HG02763 (cell line): ENCODE measurements around the gene LCN10.

Experiments used
- ATAC-seq: cut with Tn5 transposase; IDR thresholded peaks from one replicate; pipeline ENCODE4 v1.9.1; 2021; ENCODE audit warnings: mild to moderate bottlenecking, moderate library complexity; ENCODE audit not compliant: unreplicated experiment

LCN10 gene

DNA sequence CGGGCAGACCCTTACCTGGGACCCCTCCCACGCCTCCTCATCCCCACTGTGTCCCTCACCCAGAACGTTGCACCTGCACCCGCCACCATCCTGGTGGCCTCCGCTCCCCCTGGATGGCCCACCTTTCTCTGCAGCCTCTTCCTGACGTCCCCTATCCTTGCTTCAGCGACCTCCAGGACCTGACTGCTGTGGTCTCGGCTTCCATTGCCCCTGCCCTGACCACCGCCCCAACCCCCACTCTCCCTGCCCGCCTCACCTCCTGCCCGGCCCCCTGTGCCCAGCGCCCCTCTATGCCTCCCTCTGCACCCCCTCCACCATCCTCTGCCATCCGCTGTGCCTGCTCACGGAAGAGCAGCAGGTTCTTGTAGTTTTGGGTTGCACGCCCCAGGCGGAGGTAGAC, 2.2 kb downstream of the LCN10 start:
- ATAC-seq = no peak

DNA sequence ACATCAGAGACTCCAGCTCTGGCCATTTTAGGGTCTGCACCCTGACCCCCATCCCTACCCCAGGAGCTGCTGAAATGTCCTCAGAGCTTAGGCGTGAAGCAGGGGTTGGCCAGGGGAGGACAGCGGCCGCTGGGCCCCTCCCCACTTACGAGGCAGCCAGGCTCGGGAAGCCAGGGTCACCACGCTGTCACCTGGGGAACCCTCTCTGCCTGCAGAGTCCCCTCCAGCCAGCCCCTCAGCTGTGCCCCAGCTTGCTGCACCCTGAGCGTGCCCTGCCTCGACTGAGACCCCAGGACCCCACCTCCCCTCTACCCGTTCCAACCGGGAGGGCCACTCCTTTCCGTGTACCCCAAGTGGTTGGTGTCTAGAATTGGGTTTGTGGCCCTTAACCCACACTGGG, 2.7 kb downstream of the LCN10 start:
- no peak for ATAC-seq

DNA sequence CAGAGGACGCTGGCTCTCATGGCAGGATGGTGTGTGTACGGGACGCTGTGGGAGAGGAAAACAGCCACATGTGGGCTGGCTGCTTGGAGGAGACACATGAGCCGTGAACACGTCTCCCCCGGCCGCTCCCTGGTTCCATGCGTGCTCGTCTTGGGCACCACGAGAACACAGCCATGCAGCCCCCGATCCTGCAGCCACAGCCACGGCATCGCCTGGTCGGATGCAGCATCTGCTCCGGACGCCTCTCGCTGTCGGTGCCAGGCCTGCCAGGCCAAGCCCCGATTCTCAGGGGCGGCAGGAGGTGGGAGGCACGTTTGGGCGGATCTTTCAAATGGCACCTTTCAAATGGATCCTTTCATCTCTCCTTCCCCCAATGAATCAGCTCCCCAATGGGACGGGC, 3.2 kb downstream of the LCN10 start:
- no peak for ATAC-seq

DNA sequence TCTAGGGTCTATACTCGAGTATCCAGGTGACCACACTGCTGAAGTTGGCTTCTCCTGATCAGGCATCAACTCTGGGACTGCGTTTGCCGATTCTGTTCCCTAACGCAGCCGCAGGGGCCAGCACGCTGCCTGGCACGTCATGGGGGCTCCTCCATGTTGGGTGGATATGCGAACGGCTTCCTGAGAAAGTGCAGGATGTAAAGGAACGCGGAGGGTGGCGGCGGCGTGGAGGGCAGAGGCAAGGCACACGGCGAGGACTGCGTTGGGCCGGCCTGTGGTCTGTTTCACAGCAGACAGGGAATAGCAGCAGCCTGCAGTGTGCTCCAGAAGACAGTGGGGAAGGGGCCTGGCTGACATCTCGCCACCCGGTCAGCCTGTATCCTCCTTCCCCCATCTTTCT, 3.8 kb downstream of the LCN10 start:
- no peak for ATAC-seq

DNA sequence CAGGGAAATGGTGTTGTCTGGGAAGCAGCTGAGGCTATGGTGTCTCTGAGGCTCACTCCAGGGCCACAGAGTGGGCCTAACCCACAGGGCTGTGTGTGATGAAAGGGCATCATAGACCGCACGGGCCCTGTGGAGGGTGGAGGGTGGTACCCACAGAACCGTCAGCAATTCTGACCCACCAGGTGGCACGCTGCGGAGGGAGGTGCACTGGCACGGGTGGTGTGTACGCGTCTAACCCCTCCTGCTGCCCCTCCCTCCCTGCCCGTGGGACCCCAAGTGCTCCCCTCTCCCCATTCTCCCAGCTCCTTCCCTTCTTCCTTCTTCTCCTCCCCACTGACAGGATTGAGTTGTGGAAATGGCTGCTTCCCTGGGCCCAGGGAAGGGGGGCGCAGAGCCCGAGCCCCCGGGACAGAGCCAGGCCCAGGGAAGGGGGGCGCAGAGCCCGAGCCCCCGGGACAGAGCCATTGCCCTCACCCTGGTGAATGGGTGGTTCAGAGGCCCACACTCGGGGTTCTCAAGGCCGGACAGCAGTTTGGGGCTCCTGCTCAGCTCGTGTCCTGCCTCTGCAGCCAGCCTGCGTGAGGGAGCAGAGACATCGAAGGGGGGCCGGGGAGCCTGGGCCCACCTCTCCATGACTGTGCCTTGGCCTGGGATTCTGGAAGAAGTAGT, 6.8 kb downstream of the LCN10 start:
- ATAC-seq = no peak

DNA sequence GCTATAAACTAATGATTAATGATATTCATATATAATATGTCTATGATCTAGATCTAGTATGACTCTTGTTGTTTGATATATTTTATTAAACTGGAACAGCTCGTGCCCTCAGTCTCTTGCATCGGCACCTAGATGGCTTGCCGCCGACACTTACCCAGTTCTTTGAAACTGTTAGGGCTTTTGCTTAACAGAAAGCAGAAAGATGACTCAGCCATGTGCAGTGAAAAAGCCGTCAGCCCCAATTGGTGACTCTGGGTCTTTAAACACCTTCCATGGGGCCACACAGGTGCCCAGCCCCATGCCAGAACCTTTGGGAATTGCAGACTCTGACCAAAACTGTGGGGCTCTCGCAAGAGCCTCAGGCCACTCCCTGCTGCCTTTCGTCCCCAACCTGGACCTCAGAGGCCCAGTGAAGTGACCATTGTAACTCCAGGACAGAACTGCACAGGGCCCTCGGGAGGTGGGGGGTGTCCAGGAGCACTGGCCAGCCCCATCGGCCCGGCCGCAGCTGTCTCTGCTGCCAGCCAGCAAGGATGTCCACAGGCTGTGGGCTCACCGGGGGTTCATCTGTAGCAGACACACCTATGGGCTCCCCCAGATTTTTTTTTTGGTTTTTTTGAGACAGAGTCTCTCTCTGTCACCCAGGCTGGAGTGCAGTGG, 7.8 kb downstream of the LCN10 start:
- ATAC-seq = no peak

DNA sequence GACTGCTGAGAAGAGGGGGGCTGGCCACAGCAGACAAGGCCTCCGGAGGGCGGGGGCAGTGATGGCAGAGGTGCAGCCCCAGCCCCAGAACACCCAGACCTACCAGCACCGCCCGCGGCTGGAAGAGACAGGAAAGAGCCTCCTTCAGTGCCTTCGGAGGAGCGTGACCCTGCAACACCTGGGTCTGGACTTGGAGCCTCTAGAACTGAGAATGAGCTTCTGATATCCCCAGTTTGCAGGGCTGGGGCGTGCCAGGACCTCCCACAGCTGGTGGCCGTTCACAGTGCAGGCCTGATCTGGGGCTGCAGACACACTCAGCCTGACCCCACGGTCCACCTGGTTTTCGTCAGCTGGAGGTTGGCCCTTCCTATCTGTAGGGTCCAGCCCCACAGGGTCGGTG, 9.1 kb downstream of the LCN10 start:
- ATAC-seq = no peak

DNA sequence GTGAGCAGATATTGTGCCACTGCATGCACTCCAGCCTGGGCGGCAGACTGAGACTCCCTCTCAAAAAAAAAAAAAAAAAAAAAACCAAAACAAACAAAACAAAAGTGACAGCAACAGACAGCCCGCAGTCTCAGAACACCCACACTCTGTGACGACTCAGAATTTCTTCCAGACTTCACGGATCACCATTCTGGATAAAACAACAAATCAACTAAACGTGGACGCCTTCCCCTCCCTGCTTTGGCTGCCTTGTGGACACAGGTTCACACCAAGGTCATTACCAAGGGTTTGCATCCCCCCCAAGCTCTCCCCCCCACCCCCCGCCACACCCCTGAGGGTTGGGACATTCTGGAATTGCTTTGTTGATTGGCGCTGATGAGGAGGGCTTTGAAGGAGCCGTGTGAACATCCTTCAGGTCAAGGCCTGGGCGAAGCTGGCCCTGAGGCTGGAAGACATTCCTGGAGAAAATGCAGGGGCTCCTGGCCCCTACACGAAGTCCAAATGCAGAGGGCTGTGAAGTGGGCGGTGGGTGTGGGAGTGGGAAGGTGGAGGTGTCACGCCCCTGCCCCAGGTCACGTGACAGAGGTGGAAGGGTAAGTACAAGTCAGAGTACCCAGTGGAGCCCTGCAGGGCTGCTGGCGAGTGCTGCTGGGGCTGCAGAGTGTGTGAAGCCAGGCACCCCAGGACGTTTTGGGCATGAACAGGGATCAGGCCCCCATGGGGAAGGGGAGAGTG, 10.1 kb downstream of the LCN10 start:
- ATAC-seq = no peak

DNA sequence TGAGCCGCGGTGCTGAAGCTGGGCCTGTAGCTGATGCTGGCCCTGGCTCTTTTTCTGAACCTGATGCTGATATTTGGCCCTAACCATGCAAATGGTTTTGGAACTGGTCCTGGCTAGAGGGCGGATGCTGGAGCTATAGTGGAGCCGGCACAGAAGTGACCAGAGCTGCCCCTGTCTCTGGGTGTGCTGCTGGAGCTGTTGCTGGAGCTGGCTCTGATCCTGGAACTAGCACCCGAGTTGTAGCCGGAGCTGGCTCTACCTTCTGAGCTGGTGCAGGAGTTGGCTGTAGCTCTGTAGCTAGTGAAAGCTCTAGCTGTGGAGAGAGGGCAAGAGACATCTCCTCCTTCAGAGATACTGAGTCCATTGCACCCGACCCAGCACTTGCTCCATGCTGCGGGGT, 12.8 kb downstream of the LCN10 start:
- ATAC-seq = no peak

DNA sequence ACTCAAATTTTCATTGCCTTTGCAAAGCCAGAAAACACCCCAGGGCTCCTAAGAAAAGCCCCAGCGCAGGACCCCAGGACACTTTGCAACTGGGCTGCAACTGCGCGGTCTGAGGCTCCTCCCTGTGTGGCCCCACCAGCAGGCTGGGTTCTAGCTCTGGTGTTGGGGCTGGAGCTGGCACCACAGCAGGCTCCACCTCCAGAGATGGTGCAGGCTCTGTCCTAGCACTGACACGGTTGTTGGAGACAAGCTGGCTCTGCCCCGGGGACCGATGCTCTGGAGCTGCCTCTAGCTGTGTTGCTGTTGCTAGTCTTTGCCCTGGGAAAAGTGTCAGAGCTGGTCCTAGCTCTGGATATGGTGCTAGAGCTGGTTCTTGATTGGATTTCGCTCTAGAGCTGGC, 13.6 kb downstream of the LCN10 start:
- no peak for ATAC-seq

DNA sequence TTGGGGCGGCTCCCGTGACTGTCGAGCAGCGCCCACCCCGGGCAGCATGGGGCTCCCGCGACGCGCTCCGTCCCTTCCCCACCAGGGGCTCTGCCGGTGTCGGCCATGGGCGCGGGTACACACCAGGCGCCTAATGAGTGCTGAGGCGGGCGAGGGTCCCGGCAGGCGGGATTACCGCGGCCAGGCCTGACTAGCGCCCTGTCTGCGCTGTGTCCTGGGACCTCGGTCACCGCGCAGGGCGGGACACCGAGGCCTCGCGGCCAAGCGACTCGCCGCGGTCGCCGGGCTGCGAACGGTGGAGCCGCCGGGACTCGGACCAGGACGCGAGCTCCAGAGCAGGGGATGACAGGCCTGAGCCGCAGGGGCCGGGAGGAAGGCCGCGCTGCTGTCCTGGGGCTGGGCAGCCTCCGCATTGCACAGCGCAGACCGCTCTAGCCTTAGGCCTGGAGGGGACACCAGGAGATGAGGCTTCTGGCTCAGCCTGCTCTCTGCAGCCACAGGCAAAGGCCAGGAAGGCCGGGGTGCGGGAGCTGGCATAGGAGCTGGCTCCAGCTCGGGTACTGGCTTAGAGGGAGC, 14.1 kb downstream of the LCN10 start:
- no peak for ATAC-seq

DNA sequence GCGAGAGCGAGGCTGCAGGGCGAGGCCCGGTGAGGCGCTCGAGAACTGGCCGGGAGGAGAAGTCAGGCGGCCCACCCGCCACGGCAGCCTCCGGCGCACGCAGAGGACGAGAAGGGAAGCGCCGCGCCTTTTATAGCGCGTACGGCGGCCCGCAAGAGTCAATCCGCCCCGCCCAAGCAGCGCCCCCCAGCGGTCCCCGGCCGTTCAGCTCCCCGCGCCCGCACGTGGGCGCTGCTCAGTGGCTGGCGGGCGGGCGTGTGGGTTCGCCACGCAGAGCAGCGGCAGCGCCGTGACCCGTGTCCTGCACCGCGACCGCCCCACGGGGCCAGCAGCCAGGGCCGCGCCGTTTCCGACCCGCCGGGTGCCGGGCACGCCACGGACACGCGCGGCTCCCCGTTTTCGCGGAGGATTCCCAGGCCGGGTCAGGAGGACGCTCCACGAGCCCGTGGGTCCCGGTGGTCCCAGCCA, 14.6 kb downstream of the LCN10 start:
- ATAC-seq = peak; percentile 76

DNA sequence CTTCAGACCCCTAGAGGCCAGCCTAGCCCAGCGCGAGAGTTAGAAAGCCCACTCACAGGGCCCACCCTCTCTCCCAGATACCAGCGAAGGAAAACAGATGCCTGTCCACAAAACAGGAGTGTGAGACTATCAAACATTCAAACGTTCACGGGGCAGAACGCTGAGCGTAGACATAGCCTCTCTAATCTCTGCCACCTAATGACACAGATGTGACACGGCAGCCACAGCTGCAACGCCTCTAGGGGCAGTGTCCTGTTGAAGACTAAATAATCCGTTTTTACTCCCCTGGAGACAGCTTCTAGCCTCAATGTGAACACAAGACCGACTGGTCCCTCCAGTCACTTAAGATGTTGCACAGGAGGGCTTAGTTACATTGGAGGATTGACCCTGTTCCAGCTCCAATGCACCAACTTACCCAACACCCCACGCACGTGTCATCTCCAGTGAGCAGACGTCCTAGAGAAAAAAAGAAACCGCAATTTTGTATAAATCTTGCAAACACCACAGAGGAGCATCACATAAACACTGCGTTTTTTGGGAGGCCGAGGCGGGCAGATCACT, 16.0 kb downstream of the LCN10 start:
- ATAC-seq = no peak

DNA sequence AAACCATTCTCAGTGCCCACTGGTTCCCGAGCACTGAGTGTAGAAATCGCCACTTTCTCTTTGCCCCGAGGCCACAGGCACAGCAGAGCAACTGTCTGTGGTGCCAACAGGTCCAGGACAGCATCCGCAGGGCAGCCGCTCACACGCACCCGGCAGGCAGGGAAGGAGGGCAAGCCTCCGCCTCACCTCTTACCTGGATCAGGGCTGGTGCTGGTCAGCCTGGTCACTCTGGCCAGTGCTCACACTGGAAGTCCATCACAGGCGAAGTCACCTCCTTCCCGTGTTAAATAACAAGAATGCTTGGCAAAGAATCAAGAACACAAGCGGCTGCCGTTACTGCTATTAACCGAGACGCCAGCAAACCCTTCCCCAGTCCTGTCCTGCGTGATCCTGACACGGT, 16.6 kb downstream of the LCN10 start:
- ATAC-seq = no peak

DNA sequence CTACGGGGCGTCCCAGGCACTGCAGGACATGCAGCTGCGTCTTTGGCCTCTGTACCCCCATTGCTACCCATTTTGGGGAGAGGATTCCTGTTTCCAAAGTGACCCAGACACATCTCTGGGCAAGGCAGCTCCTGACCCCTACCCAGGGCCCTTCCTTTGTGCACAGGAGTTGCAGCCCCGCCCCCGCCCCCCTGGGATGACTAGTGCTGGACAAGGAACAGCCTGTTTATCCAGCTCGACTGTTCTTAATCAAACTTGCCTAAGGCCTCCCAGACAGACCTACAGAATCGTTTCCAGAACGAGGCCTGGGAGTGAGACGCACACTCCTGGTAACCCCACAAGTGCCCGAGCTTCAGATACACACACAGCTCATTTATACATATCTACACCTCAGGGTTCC, 17.1 kb downstream of the LCN10 start:
- no peak for ATAC-seq

DNA sequence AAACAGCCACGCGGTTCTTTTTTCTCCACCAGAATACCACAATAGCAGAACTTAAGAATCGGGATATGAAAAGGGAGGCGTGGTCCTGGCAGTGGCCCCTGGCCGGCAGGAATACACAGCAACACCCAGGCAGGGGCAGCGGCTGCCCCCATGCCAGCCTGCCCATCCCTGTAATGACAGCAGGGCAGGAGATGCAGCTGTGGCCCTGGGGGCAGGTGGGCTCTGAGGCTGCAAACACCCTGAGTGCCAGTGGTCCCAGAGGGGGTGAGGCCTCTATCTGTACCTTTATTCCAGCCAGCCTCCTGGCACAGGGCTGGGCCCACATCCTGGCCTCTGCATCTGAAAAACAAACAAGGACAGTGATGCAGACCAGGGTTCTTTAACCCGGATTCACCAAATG, 18.0 kb downstream of the LCN10 start:
- no peak for ATAC-seq

DNA sequence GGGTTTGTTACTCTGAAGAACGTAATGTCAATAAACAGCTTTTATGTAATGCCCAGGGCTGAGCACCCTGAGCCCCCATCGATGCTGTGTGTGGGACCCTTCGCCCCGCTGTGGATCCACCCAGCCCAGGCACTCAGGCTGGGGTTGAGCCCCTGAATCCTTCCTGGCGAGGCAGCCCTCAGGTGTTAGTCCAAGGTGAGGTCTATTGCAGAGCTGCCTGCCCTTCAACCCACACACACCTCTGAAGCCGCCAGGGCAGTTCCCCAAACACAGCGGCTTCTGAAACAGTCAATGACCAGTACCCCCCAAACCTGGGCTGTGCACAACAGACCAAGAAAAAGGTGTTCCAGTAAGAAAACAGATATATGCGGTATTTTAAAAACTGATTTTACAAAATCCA, 18.8 kb downstream of the LCN10 start:
- no peak for ATAC-seq

DNA sequence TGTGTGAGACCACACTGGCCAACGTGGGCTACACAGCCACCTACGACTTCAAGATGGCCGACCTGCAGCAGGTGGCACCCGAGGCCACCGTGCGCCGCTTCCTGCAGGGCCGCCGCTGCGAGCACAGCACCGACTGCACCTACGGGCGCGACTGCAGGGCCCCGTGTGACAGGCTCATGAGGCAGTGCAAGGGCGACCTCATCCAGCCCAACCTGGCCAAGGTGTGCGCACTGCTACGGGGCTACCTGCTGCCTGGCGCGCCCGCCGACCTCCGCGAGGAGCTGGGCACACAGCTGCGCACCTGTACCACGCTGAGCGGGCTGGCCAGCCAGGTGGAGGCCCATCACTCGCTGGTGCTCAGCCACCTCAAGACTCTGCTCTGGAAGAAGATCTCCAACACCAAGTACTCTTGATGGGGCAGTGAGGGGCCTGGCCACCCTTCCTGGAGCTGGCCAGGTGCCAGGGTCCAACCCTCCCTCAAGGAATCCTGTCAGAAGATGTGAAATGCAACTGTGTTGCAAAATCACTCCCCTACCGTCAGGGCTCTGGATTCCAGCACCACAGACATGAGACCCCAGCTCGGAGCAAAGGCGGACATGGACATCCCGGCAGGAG, 19.3 kb downstream of the LCN10 start:
- no peak for ATAC-seq

DNA sequence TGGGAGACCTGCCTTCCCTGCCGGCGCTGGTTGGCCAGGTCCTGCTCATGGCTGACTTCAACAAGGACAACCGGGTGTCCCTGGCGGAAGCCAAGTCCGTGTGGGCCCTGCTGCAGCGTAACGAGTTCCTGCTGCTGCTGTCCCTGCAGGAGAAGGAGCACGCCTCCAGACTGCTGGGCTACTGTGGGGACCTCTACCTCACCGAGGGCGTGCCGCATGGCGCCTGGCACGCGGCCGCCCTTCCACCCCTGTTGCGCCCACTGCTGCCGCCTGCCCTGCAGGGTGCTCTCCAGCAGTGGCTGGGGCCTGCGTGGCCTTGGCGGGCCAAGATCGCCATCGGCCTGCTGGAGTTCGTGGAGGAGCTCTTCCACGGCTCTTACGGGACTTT, 19.8 kb downstream of the LCN10 start:
- no peak for ATAC-seq

DNA sequence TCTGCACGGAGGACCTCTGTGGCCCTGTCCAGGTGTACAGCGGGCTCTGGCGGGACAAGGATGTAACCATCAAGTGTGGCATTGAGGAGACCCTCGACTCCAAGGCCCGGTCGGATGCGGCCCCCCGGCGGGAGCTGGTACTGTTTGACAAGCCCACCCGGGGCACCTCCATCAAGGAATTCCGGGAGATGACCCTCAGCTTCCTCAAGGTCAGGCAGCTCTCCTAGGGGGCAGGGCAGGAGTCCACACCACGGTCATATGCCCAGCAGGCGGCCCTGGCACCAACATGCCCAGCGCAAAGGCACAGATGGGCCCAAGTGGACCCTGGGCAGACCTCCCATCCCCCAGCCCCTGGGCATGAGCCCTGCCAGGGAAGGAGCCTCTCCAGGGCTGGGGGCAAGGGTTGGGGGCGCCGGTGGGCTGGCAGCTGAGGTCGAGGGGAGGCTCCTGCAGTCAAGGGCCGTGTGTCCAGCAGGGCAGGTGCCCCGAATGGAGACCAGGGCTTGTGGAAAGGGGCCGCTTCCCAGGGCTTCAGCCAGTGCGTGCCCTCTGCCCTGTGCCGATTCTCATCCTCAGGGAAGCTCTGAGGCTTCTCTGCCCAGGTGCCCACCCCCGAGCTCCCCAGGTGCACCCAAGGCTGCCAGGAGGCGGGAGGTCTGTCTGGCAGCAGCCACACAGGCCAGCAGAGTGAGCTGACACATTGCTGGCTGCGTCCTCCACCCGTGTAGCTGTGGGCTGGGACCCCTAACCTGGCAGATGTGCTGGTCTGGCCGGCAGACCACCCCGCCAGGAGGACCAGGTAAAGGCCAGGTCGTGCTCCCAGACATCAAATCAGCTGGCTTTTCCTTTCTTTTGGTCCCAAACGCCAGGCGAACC, 20.4 kb downstream of the LCN10 start:
- ATAC-seq = no peak
